Measurements from ENCODE around the gene MSI2. TPM values are rescaled to one million over a fixed set of nuclear protein-coding genes. Genes with fewer than 3 reads are reported as not detected.

MSI2 gene
- total and polyA plus RNA-seq, 2 donors (not counting 3 experiments of a cell fraction or from before 2014, with no cell fraction given): 20.9 to 59.3 TPM

DNA sequence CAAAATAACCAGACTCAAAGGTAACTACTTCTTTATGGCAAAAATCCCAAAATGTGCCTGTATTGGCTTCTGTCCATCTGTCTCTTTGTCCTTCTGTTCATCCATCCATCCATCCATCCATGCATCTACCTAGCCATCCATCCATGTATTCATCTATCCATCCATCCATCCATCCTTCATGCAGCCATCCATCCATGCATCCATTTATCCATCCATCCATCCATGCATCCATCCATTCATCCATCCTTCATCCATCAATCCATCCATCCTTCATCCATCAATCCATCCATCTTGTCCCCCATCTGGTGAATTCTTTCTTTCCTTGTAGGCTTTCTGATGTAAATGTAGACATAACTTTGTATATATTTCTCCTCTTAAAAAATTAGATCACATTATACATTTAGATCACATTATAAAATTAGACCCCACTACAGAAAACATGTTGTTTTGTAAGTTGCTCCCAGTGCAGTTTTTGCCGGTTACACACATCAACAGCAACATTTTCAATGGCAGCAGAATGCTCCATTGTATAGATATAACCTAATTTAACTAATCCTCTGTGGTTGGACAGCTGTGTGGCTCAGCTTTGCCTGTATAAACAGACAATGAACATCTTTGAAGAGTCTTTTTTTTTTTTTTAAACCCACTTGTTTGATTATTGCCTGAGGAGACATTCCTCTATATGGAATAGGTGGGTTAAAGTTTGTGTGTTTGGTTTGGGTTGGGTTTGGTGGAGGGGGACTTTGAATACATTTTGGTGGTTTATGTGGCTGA, 72.0 kb downstream of the MSI2 start:
- no peak overlapping the region for H3K27ac ChIP-seq (ENCODE audit: insufficient read depth, low read depth, low read length)
- H3K79me2 ChIP-seq (ENCODE audit: control insufficient read depth, insufficient read depth, low read length): no peaks in the 10 kb centered on the region
- BruUV-seq (replicated peaks): no TSS peak
- no peak overlapping the region for H3K4me3 ChIP-seq (replicated peaks in 1 of 3; ENCODE audit: insufficient read depth in 1 of 3, low read depth in 1 of 3, low read length in 3 of 3)
- TF ChIP-seq GATA2 (IDR thresholded peaks at IDR 0.05; ENCODE audit: insufficient read depth, insufficient read length, low read depth, low read length): no peak
- TF ChIP-seq POLR2A (IDR thresholded peaks at IDR 0.05; ENCODE audit: low read depth, low read length): no peak
- no peak for TF ChIP-seq MYC (IDR thresholded peaks at IDR 0.05; ENCODE audit: low read depth, low read length)
- TF ChIP-seq MAX (IDR thresholded peaks at IDR 0.05; ENCODE audit: insufficient read depth, insufficient read length): no peak
- TF ChIP-seq, protein P1, sequence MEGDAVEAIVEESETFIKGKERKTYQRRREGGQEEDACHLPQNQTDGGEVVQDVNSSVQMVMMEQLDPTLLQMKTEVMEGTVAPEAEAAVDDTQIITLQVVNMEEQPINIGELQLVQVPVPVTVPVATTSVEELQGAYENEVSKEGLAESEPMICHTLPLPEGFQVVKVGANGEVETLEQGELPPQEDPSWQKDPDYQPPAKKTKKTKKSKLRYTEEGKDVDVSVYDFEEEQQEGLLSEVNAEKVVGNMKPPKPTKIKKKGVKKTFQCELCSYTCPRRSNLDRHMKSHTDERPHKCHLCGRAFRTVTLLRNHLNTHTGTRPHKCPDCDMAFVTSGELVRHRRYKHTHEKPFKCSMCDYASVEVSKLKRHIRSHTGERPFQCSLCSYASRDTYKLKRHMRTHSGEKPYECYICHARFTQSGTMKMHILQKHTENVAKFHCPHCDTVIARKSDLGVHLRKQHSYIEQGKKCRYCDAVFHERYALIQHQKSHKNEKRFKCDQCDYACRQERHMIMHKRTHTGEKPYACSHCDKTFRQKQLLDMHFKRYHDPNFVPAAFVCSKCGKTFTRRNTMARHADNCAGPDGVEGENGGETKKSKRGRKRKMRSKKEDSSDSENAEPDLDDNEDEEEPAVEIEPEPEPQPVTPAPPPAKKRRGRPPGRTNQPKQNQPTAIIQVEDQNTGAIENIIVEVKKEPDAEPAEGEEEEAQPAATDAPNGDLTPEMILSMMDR (IDR thresholded peaks at IDR 0.05; ENCODE audit: extremely low read depth in 1 of 2, insufficient read depth in 1 of 2, low read depth in 1 of 2, low read length in 2 of 2): no peak
- TF ChIP-seq POLR2AphosphoS5 (IDR thresholded peaks at IDR 0.05; ENCODE audit: insufficient read depth, low read depth, low read length): no peak
- TF ChIP-seq FOS (IDR thresholded peaks at IDR 0.05; ENCODE audit: borderline replicate concordance, insufficient read depth, low read length): no peak
- no peak for TF ChIP-seq JUN (IDR thresholded peaks at IDR 0.05; ENCODE audit: borderline replicate concordance, insufficient read depth, insufficient read length, low read depth)
- TF ChIP-seq EZH2 (IDR thresholded peaks at IDR 0.05; ENCODE audit: borderline replicate concordance, low read depth, low read length, severe bottlenecking): no peak
- no peak for DNase-seq (ENCODE audit: low read depth, low spot score)
- dilution Hi-C loops (cut with MboI; ENCODE audit: extremely low pct_ligation_motif_present, low sequenced_read_pairs): no loop called here
- no peak overlapping the region for H2AFZ ChIP-seq (ENCODE audit: low read depth, low read length)
- intact Hi-C loops (cut with micrococcal nuclease): no loop called here
- ChIA-PET POLR2A (no interaction called here), CTCF (interaction anchor here (0.6 to 1.5 kb wide), 2 partner anchors 36 to 85 kb away, joined by 3 to 4 read pairs; no protein-coding TSS in a partner anchor)
- H3K4me1 ChIP-seq (ENCODE audit: control insufficient read depth, extremely low read depth, insufficient read depth, low read length): no peaks in the 10 kb centered on the region
- no peaks in the 10 kb centered on the region for H3K9me3 ChIP-seq (replicated peaks; ENCODE audit: control insufficient read depth, insufficient read depth, low read length)
- H3K9me1 ChIP-seq (replicated peaks; ENCODE audit: control insufficient read depth, extremely low read depth, insufficient read depth, low read length): no peaks in the 10 kb centered on the region
- no peak overlapping the region for H3K9ac ChIP-seq (replicated peaks; ENCODE audit: extremely low read depth, insufficient read depth, low read length)
- no peaks in the 10 kb centered on the region for H3K36me3 ChIP-seq (ENCODE audit: control insufficient read depth in 2 of 2, extremely low read depth in 1 of 2, insufficient read depth in 2 of 2, low read length in 2 of 2)
- H3K27me3 ChIP-seq (ENCODE audit: control insufficient read depth in 2 of 2, insufficient read depth in 2 of 2, low read length in 2 of 2): no peaks in the 10 kb centered on the region
- no peak overlapping the region for H3K4me2 ChIP-seq (ENCODE audit: insufficient read depth, low read length)
- no peak for FAIRE-seq
- H4K20me1 ChIP-seq (replicated peaks; ENCODE audit: control insufficient read depth, extremely low read depth, insufficient read depth, low read length): no peaks in the 10 kb centered on the region

Measured in endothelial cell of umbilical vein (primary cell).